Stimulated activated CD4-positive, alpha-beta T cell treated with anti-CD3 and anti-CD28 coated beads, Interleukin-12 subunit alpha, Interleukin-12 subunit beta, amount 100 ng/mL, for 24 hours (primary cell): ENCODE results near the gene RERE.

ENCODE experiments used
- DNase-seq, 2 experiments: peaks; one replicate each; pipeline ENCODE4 v3.0.0-alpha.2; 2020; ENCODE audit warnings: low read depth in 2 of 2

RERE gene

DNA sequence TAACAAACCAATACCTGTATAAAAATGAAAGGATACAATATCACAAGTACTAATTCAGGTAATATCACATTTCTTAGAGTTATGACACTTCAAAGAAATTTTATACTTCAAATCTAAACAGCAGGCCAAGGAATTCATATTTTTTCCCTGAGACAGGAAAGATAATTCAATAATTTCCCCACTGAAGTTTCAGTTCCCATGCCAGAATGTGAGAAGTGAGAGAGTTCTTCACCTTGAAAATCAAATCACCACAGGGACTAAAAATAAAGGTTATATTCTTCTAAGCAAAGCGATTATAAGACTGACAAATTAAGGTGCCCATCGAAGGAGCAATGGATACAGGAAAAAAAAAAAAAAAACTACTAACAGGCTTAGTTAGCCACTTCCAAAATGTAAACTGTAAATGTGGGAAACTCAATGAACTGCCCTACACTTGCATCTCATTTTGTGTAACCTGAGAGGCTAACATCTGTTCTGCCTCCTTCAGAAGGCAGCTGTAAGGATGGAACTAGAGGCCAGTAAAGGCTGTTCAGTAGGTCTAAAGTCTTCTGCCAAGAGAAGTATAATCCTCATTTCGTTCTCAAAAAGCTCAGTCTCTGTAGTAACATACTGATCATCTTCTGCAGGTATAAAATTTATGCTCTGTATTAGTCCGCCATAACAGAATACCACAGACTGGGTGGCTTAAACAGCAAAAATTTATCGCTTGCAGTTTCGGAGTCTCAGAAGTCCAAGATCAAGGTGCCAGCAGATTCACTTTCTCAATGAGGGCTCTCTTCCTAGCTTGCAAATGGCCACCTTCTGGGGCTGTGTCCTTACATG, 127.8 kb downstream of the RERE start:
- no peak for DNase-seq

DNA sequence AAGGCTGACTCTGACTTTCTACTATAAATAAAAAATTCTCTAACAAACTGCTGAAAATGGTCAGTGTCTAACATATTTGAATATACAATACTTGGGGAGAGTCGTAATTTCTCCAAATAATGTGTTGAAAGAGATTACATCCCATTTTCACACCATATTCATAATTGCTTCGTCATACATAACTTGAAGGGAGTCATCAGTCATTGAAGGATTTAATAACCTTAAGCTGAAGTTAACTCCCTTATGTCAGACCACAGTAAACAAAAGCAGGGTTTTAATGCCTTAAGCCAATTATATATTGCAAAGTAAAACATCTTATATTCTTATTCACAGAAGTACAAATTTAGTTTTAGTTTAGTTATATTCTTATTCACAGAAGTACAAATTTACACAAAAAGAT, 129.9 kb downstream of the RERE start:
- no peak for DNase-seq

DNA sequence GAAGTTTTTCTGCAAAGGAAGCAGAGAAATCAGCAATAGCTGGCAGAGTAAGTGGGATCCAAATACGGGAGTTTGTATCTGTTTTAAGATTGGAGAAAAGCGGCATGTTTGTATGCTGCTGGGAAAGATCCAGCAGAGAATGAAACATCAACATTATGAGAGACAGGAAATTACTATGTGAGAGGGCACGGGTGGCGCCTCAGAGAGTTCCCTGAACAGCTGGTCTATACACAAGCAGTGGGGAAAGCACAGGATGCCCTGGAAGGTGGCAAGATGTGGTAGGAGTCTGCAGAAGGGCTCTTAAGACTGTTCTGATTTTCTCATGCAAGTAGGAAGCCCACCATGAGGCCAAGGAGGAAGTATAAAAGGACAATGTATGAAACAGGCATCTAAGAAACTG, 130.4 kb downstream of the RERE start:
- DNase-seq, result no peak

DNA sequence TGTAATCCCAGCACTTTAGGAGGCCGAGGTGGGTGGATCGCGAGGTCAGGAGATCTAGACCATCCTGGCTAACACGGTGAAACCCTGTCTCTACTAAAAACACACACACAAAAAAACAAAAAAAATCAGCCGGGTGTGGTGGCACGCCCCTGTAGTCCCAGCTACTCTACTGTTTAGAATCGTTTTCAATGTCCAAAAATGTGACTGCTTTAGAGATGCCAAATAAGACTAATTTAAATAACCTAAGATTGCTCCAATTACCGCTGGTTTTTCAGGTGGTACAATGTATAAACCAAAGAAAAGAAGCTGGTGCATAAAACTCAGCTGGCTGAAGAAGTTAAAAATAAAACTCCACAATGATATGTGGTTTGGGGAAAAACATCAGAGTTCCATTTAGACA, 132.0 kb downstream of the RERE start:
- DNase-seq, result no peak

DNA sequence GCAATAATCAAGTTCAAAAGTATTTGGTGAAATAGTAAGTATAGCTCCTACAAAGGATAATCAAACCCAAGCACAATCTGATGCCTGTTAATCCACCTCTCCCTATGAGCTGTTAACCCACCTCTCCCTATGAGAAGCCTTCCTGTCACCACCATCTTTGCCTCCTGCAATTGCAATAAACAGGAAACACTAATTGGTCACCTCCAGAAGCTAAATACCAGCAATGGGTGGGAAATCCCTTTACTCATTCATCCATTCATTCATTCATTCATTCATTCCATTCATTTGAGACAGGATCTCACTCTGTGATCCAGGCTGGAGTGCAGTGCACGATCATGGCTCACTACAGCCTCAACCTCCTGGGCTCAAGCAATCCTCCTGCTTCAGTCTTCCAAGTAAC, 132.8 kb downstream of the RERE start:
- no peak for DNase-seq

DNA sequence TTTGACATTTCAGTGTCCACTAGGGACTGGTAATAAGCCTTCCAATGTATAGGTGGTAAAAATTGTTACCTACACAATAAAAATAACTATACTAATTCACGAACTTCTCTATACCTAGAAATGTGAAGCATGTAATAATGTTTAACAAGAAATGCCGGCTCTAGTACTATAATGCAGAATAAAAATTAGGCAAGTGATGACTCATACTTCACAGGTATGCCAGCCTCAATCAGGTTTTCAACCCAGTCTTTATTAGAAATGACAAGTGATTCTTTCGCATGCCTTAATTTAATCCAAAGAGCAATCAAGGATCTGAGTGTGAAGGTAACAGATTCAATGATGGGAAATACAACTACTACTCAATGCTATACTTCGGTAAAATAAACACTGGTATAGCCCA, 134.9 kb downstream of the RERE start:
- DNase-seq, result no peak

DNA sequence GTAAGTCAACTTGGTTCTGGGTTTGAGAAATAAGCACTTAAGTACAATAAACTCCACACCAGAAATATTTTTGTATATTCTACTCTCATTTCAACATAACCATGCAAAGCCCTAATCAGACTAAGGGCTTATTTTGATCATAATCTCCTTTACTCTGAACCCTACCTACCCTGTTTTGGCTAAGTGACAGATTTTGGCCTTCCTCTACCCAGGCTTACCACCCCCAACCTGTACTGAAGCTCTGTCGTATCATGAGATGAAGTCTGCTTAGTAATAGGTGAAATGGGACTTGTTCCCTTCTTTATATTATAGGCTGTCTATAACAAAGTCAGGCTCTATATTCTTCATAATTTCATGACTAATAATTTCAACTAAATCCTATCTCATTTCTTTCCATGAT, 135.5 kb downstream of the RERE start:
- no peak for DNase-seq

DNA sequence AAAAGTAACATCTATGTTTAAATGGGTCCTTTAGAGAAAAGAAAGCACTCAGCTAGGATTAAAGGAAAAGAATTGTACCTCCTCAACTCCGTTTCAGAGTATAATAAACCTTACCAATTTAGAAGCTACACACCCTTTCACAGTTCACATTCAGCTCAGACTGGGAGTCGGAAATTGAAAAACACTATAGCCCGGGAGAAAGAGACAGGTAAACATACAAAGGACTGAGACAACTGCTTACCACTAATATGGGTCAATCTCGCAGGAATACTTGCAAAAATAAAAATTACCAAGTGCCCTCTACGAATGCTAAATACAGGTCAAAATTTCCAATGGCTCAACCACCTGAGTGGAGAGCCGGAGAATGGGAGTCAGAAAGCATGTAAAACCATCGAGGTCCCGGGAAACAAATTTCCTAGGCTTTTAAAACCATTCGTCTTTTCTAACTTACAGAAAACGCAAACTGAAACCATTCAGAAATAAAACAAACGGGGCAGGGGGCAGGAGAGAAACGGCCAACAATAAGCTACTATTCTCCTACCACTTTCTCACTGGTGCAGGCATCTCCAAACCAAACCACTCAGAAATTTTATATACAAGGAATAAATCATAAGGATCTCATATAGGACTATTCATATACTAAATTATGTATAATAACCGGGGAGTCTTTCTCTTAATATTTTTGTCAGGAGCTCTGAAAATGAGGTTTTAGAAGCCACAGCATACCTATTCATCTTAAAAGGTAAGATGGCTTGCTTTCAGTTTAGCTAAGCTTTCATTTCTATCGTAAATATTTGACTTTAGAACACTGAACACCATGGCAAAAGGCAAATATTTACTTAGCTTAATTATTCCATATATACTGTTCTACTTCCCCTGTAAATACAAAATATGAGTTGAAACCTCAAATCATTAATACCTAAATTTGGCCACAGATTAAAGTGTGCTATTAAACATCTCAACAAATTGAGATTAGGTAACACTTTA, 136.5 kb downstream of the RERE start:
- no peak for DNase-seq

DNA sequence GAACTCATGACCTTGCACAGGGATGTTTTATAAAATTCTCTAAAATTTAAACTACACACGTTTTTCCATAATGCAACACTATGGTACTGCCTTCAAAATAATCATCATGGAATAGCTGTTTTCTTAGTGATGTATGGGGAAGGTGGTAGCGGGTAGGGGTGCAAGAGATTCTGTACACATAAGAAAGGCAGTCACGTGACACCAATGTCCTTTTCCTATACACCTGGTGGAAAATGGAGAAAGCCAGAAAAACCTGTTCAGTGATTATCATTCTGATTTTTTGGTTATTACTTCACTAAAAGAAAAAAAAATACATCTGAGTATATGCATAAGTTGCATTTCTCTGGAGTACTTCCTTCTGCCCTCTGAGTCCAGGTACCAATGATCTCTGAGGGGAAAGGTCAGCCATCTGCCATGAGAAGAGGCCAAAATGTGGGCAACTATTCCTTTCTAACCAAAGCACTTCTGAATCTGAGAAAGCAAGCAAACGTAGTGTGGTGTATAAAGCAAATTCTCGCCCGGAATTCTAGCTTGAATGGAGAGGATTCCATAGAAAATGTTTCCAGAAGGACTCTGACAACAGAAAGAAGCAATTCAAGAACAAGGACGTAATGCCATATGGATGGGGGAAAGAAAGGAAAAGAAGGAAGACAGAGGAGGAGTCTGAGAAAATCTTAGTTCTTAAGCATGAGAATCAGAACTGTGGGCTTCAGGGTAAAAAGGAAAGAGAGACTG, 137.3 kb downstream of the RERE start:
- no peak for DNase-seq

DNA sequence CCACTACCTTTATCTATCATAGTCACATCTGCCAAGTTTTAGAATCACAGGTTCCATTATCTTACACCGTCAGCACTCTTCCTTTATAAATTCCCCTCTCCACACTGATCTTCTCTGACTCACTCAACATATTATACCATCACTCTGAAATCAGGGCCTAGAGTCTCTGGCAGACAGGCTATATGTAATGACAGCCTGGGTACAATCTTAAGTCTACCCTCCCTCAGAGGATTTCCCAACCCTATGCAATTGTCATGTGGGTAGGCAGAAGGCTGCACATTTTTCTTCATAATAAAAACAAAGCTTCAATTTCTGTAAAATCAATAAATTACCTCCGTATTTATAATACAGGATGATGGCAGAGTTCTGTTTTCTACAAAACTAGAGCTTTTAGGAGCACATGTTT, 138.0 kb downstream of the RERE start:
- DNase-seq, result no peak

DNA sequence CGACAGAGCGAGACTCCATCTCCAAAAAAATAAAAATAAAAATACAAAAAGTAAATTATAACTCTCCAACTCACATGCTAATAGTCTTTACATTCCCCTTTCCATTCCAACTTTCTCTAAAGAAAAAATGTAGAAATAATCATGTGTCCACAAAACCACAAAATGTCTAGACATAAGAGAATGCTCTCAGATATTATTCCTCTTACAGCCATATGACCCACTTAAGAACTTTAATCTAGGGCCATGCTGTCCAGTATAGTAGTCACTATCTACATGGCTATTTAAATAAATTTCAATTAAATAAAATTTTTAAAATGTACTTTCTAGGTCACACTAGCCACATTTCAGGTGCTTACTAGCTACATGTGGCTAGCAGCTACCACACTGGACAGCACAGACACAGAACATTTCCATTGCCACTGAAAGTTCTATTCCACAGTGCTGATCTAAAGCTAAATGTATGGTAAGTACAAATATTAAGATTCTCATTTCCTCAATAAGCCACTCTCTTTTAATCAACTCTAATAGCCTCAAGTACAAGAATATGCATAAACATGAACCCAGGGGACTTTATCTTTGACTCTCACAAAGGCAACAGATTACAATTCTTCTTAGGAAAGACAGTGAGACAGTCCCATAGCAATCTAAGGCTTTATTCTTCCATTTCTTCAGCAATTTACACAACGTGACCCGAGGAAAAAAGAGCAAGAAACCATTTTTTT, 138.6 kb downstream of the RERE start:
- no peak for DNase-seq

DNA sequence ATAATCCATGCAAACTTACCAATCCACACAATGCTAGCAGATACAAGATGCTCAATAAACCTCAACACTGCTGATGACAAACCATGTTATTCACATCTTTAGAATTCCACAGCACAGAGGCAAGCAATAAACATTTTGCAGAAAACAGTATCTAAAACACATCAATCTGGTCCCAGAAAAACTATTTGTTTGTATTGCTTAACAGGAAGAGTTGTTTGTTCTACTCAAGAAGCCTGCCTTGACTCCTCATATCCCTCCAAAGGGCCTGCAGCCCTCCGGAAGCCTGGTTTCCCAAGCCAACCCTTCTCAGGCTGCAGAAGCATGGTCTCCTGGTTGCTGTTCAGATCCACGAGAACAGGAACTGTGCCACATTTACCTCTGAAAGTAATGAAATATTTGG, 139.7 kb downstream of the RERE start:
- DNase-seq, result no peak

DNA sequence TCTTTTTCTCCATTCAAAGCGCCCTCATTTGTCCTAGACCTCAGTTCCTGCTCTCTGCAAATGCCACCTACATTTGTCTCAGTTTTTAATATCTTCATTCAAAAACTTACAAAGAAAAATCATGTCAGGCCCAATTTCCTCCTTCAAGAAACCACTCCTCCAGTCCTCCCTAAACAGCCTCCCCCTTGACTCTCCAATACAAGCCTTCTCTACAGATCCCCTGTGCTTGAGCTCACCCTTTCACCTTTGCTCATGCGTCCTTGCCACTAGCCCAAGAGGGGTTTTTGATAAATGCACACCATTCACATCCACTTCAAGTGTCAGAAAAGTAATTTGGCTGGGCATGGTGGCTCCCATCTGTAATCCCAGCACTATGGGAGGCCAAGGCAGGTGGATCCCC, 140.6 kb downstream of the RERE start:
- no peak for DNase-seq

DNA sequence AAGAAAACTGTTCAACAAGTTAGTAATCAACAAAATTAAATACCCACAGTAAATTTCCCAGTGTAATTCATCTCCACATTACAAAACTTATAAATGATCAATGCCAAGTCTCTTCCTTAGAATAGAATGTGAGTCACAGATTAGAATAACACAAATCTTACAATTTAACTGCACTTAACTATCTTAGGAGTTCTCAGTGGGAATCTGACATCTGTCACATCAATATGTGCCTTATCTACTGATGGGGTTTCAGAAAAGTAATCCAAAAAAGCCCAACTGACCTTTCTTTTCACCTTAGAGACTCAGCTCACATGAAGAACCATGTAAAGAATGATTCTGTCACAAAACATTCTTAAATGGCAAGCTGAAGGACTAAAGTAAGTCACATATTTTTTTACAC, 141.4 kb downstream of the RERE start:
- no peak for DNase-seq

DNA sequence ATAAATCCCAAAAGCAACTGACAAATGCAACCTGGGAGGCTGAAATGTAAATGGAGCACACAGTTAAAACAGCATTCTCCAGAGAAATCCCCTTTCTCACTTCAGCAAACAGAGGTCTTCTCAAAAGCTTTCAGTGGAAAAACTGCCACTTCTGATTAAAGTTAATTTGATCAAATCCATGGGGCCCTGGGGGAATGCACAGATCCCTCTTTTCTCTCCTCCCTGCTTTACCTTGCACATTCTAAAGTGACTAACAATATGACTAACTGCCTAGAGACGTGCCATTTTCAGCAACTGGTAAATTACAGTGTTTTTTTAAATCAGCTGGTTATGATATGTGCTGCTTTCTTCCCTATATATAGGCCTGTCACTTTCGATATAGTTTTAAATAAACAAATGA, 142.5 kb downstream of the RERE start:
- DNase-seq, result no peak

DNA sequence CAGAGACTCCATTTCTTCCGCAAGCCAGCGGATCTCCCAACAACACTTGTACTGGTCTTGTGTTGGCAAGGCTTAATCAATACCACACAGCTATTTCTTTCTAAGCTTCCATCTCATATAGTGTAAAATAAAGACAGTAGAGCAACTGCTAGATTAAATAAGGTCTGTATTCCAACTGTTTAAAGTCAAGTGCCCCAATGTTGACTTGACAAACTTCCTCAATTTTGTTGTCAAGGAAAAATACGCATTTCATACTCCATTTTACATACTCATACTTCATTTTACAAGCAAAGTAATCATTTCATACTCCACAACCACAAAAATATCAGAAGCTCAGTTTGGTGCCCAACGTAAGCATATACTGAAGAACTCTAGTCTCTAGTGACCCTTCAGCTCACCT, 143.0 kb downstream of the RERE start:
- no peak for DNase-seq

DNA sequence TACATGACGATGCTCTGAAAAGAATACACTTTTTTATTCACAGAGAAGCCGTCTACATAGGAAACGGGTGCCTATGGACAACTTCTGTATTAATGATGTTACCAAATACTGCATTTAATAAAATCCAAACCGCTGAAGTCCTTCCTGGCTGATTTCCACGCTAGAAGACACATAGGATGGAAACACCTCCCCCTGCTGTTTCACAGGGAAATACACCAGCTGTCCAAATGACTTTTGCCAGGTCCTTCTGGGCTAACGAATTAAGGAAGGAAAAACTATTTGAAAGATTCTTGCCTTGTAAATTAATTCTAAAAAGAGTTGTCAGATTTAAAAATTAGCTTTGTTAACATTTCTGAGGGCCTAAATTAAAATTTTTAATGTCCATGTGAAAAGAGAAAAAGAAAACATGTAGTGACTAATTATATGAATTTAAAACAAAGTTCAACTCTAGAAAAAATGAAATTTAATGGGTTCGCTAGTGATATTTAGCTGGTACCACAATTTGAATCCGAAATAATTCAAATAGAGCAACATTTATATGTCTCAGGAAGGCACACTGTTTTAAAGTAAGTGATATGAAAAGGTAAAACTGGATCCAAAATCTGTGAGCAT, 146.0 kb downstream of the RERE start:
- no peak for DNase-seq

DNA sequence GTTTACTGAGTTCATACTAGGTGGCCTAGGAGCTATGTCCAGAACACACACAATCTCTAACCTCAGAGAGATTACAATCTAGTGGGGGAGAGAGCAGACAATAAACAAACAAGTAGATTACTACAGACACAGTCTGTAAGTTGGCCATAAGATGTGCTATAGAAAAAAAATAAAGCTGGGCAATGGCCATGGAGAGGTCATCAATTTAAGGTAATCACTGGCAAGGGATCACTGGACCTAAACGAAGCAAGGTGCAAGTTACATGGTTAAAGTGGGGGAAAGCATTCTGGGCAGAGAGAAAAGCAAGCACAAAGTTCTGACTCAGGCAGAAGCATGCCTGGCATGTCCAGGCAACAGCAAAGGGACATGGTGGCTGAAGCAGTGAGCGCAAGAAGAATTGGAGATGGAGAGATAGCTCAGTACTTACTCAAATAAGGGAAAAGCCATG, 147.0 kb downstream of the RERE start:
- no peak for DNase-seq

DNA sequence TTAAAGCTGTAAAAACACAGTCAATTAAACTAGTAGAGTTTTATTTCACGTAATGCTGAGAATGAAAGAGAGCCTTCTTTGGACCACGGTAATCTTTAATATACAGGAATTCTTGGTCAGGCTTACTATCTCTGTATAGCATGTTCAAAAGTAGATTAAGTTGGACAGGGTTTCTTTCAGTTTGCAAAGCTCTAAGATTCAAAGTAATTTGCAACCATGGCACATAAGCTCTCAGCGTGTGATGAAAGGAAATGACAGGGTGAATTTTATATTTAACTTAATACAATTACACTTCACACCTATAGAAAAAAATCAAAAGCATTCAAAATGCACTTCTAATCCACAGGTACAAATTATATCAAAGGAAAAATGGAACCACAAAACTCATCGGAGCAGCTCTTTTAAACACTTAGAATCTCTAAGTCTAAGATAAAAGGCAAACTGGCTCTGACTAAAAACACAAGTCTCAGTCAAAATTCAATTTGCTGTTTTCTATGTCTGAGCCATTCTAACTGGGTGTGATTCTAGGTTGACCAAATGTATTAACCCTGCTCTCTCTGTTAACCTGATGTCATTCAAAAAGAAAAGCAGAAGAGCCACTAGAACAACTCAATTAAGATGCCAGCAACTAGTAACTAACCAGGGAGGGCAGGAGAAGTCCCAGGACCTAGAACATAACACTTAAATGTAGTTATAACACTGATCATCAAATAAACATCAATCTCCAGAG, 147.7 kb downstream of the RERE start:
- no peak for DNase-seq

DNA sequence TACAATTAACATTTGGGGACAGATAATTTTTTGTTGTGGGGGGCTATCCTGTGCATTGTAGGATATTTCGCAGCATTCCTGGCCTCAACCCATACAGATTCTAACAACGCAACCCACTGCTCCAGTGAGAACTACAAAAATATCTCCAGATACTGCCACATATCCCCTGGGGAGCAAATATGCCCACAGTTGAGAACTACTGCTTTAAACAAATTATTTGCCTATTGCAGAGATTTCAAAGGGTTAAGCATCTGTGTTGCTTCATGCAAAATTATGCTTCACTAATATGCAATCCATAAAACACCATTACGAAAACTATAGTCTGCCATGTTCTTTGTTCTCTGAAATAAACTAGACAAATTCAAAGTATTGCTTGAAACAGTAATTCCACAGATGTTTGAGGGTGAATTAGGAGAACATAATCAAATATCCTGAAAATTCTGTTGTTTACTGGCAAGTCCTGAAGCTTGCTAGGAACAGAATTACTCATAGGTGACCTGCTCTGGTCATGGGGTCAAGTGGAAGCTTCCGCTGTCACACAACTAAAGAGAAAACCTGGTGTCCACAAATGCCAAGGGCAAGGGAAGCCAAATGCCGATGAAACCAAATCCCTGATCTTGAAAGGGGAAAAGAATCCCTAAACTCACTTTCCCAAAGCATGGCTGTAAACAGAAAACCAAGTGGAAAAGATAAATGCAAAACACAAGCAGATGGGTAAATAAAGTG, 149.4 kb downstream of the RERE start:
- DNase-seq, result no peak
